ENCODE measurements around the gene VANGL2.

VANGL2 gene

GRCh38 chr1:160363010-160363409 lies 37.4 kb upstream of the VANGL2 start:
- TF ChIP-seq CTCF (IDR thresholded peaks at IDR 0.05; ENCODE audit: low read depth, low read length), result no peak
- H3K4me3 ChIP-seq (replicated peaks in 1 of 2; ENCODE audit: low read depth in 2 of 2, low read length in 2 of 2), result no peak overlapping the region
- DNase-seq (ENCODE audit: low read depth in 2 of 2), result no peak

GRCh38 chr1:160363951-160364735 lies 36.2 kb upstream of the VANGL2 start:
- no peak for TF ChIP-seq CTCF (IDR thresholded peaks at IDR 0.05; ENCODE audit: low read depth, low read length)
- no peak for DNase-seq (ENCODE audit: low read depth in 2 of 2)
- H3K4me3 ChIP-seq (replicated peaks in 1 of 2; ENCODE audit: low read depth in 2 of 2, low read length in 2 of 2), result no peak overlapping the region

- no peak overlapping the region for H3K4me3 ChIP-seq (replicated peaks in 1 of 2; ENCODE audit: low read depth in 2 of 2, low read length in 2 of 2)
- DNase-seq (ENCODE audit: low read depth in 2 of 2), result no peak
- TF ChIP-seq CTCF (IDR thresholded peaks at IDR 0.05; ENCODE audit: low read depth, low read length), result no peak
Observed at GRCh38 chr1:160365325-160365724, 35.0 kb upstream of the VANGL2 start.

- no peak for DNase-seq (ENCODE audit: low read depth in 2 of 2)
- H3K4me3 ChIP-seq (replicated peaks in 1 of 2; ENCODE audit: low read depth in 2 of 2, low read length in 2 of 2), result no peak within 1 kb of the TSS
- no peak for TF ChIP-seq CTCF (IDR thresholded peaks at IDR 0.05; ENCODE audit: low read depth, low read length)
Observed at GRCh38 chr1:160366731-160367515, 33.4 kb upstream of the VANGL2 start, which contains the start of gene NHLH1. TSS of gene NHLH1 (plus strand) at chr1:160367071. CDS start at chr1:160370732, 3,661 bp downstream.

- no peak for TF ChIP-seq CTCF (IDR thresholded peaks at IDR 0.05; ENCODE audit: low read depth, low read length)
- no peak for DNase-seq (ENCODE audit: low read depth in 2 of 2)
- no peak overlapping the region for H3K4me3 ChIP-seq (replicated peaks in 1 of 2; ENCODE audit: low read depth in 2 of 2, low read length in 2 of 2)
Observed at GRCh38 chr1:160367516-160367900, 32.9 kb upstream of the VANGL2 start.

GRCh38 chr1:160367934-160368923 lies 32.1 kb upstream of the VANGL2 start:
- DNase-seq (ENCODE audit: low read depth in 2 of 2), result no peak
- no peak overlapping the region for H3K4me3 ChIP-seq (replicated peaks in 1 of 2; ENCODE audit: low read depth in 2 of 2, low read length in 2 of 2)
- no peak for TF ChIP-seq CTCF (IDR thresholded peaks at IDR 0.05; ENCODE audit: low read depth, low read length)

Data from cardiac fibroblast (primary cell).